SHP77 (cell line): ENCODE measurements around the gene MEIS1.
A peak's percentile ranks its signal among the peaks of the same experiment; 100 is the strongest.

ENCODE experiments used
- DNase-seq, 2 experiments: peaks; one replicate each; lab custom pipeline; 2025; lab: John Stamatoyannopoulos, UW

Gene MEIS1

GRCh38 chr2:66580166-66581049 lies 145.5 kb downstream of the MEIS1 start:
- DNase-seq = no peak

GRCh38 chr2:66581339-66582103 lies 146.6 kb downstream of the MEIS1 start:
- DNase-seq = no peak

GRCh38 chr2:66582104-66582986 lies 147.4 kb downstream of the MEIS1 start:
- DNase-seq = no peak

GRCh38 chr2:66582987-66583880 lies 148.3 kb downstream of the MEIS1 start:
- no peak for DNase-seq

- no peak for DNase-seq
Observed at GRCh38 chr2:66583881-66584280, 149.0 kb downstream of the MEIS1 start.

GRCh38 chr2:66585587-66585986 lies 150.7 kb downstream of the MEIS1 start:
- DNase-seq = no peak

- DNase-seq = peak; percentile 16 to 34
Observed at GRCh38 chr2:66587216-66587615, 152.3 kb downstream of the MEIS1 start.

- DNase-seq = no peak
Observed at GRCh38 chr2:66594001-66594400, 159.1 kb downstream of the MEIS1 start.

GRCh38 chr2:66595556-66595955 lies 160.6 kb downstream of the MEIS1 start:
- no peak for DNase-seq

GRCh38 chr2:66596256-66596655 lies 161.3 kb downstream of the MEIS1 start:
- DNase-seq = no peak

- DNase-seq = no peak
Observed at GRCh38 chr2:66601624-66602023, 166.7 kb downstream of the MEIS1 start.

GRCh38 chr2:66602341-66602740 lies 167.4 kb downstream of the MEIS1 start:
- DNase-seq = no peak

GRCh38 chr2:66604326-66604725 lies 169.4 kb downstream of the MEIS1 start:
- no peak for DNase-seq

- DNase-seq = no peak
Observed at GRCh38 chr2:66604976-66605375, 170.1 kb downstream of the MEIS1 start.

GRCh38 chr2:66607152-66607551 lies 172.2 kb downstream of the MEIS1 start:
- DNase-seq = no peak
